ENCODE measurements around the gene STX2. TPM values are rescaled to one million over a fixed set of nuclear protein-coding genes. Genes with fewer than 3 reads are reported as not detected.

STX2 gene
- polyA plus RNA-seq, 5 donors, result 26.1 to 39.3 (median 32.0) TPM

Other genes with a start within 250 kb of the STX2 start
- gene RIMBP2, start 123.0 kb downstream of the STX2 start, polyA plus RNA-seq (ENCODE audit: insufficient read depth in 1 of 5, insufficient read length in 5 of 5, low replicate concordance in 1 of 5), result 10 to 100 TPM; 10.6 to 18.9 (median 16.1) TPM
- 100 to 1,000 TPM; 515 to 688 (median 571) TPM for gene RAN, start 32.8 kb upstream of the STX2 start, polyA plus RNA-seq (ENCODE audit: insufficient read depth in 1 of 5, insufficient read length in 5 of 5, low replicate concordance in 1 of 5)
- 10 to 100 TPM; 24.2 to 42.1 (median 29.2) TPM for gene ADGRD1, start 114.7 kb upstream of the STX2 start, polyA plus RNA-seq (ENCODE audit: insufficient read depth in 1 of 5, insufficient read length in 5 of 5, low replicate concordance in 1 of 5)